A549 (cell line): ENCODE measurements around the gene FAF1. TPM values are rescaled to one million over a fixed set of nuclear protein-coding genes. Genes with fewer than 3 reads are reported as not detected.

Experiments
- ATAC-seq, 2 experiments: fragments of 200-7000 bp in 1 of 2; fragments of >200 bp in 1 of 2; cut with Nextera tagmentation in 1 of 2; cut with Tn5 transposase in 1 of 2; 3 replicates each; pipeline versions ENCODE4 v1.8.0 to v1.9.1; 2018 to 2020; ENCODE audit warnings: mild to moderate bottlenecking in 1 of 2, moderate library complexity in 1 of 2
- CTCF ChIA-PET: fragments of 300-600 bp; sonication (Branson Sonifier 250); formaldehyde crosslinking; extraction: SDS; loops from one replicate; lab custom pipeline; 2021; ENCODE audit warnings: antibody characterized with exemption, inconsistent platforms; lab: Yijun Ruan, JAX
- POLR2A ChIA-PET: fragments of 350-600 bp; formaldehyde crosslinking; extraction: SDS; loops from one replicate; lab custom pipeline; 2021; ENCODE audit warnings: antibody characterized with exemption, inconsistent platforms; lab: Yijun Ruan, JAX
- DNase-seq, 2 experiments: peaks; one replicate each; pipeline versions ENCODE4 v3.0.0 to v3.0.0-alpha.2; 2011 to 2016; ENCODE audit warnings: low read depth in 1 of 2, low spot score in 1 of 2
- FAIRE-seq: peaks from 2 replicates; lab custom pipeline; 2011; peaks lifted over from hg19 to GRCh38; lab: Jason Lieb, UNC
- H3K27ac ChIP-seq, 2 experiments: fragments of >200 bp; sonication (Bioruptor Twin); formaldehyde crosslinking; 3 replicates each; pipeline ENCODE4 v1.5.1; 2016 to 2017
- H3K4me1 ChIP-seq: fragments of >200 bp; sonication (Bioruptor Twin); formaldehyde crosslinking; 3 replicates; pipeline ENCODE4 v1.6.1; 2016
- H3K4me2 ChIP-seq: fragments of >200 bp; sonication (Bioruptor Twin); formaldehyde crosslinking; 3 replicates; pipeline ENCODE4 v1.6.1; 2016
- H3K4me3 ChIP-seq: fragments of >200 bp; sonication (Bioruptor Twin); formaldehyde crosslinking; 3 replicates; pipeline ENCODE4 v1.5.1; 2016
- H3K9me3 ChIP-seq: fragments of >200 bp; sonication (Bioruptor Twin); formaldehyde crosslinking; 3 replicates; pipeline ENCODE4 v1.6.1; 2016
- BHLHE40 ChIP-seq: IDR thresholded peaks from 2 replicates; pipeline ENCODE4 v1.6.1; 2012; ENCODE audit warnings: low read depth, low read length, inconsistent platforms
- CBX2 ChIP-seq: fragments of 200-600 bp; sonication (generic); IDR thresholded peaks from 2 replicates; pipeline ENCODE4 v1.6.1; 2016; ENCODE audit warnings: low read depth, mild to moderate bottlenecking, borderline replicate concordance
- CBX8 ChIP-seq: fragments of 200-600 bp; sonication (generic); IDR thresholded peaks from 2 replicates; pipeline ENCODE4 v1.6.1; 2016
- CHD4 ChIP-seq: fragments of 200-600 bp; sonication (generic); IDR thresholded peaks from 2 replicates; pipeline ENCODE4 v1.6.1; 2016; ENCODE audit warnings: antibody characterized with exemption, mild to moderate bottlenecking, borderline replicate concordance
- FOSL2 ChIP-seq, 2 experiments: fragments of 450-650 bp in 1 of 2; fragments of >200 bp in 1 of 2; sonication (Bioruptor Twin) in 1 of 2; formaldehyde crosslinking; IDR thresholded peaks; 2 replicates each; pipeline versions ENCODE4 v1.5.0 to v1.6.1; 2016 to 2020; ENCODE audit warnings: mild to moderate bottlenecking in 1 of 2, moderate library complexity in 1 of 2
- GATA3 ChIP-seq: IDR thresholded peaks from 2 replicates; pipeline ENCODE4 v1.6.1; 2012; ENCODE audit warnings: borderline replicate concordance
- HES2 ChIP-seq: fragments of >200 bp; sonication (Bioruptor Twin); formaldehyde crosslinking; IDR thresholded peaks from 2 replicates; pipeline ENCODE4 v1.6.1; 2016
- HMGXB4 ChIP-seq: fragments of 250-450 bp; sonication (Bioruptor Pico); IDR thresholded peaks from 2 replicates; pipeline ENCODE4 v1.5.0; 2021; ENCODE audit warnings: mild to moderate bottlenecking, moderate library complexity, borderline replicate concordance
- JUN ChIP-seq, 2 experiments: fragments of >200 bp; sonication (Bioruptor Twin); formaldehyde crosslinking; IDR thresholded peaks; 2 replicates in 1 of 2; 3 replicates in 1 of 2; pipeline ENCODE4 v1.6.1; 2016 to 2017
- JUNB ChIP-seq: fragments of >200 bp; sonication (Bioruptor Twin); formaldehyde crosslinking; IDR thresholded peaks from 2 replicates; pipeline ENCODE4 v1.6.1; 2016
- KDM5A ChIP-seq: fragments of 200-600 bp; sonication (generic); IDR thresholded peaks from 2 replicates; pipeline ENCODE4 v1.6.1; 2016; ENCODE audit warnings: antibody characterized with exemption, mild to moderate bottlenecking
- MAX ChIP-seq: IDR thresholded peaks from 2 replicates; pipeline ENCODE4 v1.6.1; 2012
- MAZ ChIP-seq: fragments of 150-350 bp; IDR thresholded peaks from 2 replicates; pipeline ENCODE4 v1.6.1; 2014; ENCODE audit warnings: antibody characterized with exemption, low read depth, low read length, borderline replicate concordance
- NFE2L2 ChIP-seq: fragments of 150-350 bp; conservative IDR thresholded peaks from 2 replicates; pipeline ENCODE4 v1.6.1; 2014; ENCODE audit warnings: low read length
- NPAS2 ChIP-seq: fragments of 250-450 bp; sonication (Bioruptor Pico); IDR thresholded peaks from 2 replicates; pipeline ENCODE4 v1.8.0; 2022; ENCODE audit warnings: mild to moderate bottlenecking, moderate library complexity, borderline replicate concordance
- POLR2AphosphoS2 ChIP-seq: conservative IDR thresholded peaks from 2 replicates; pipeline ENCODE4 v1.6.1; 2012; ENCODE audit warnings: low read length, improper control_type of control experiment, inconsistent platforms
- RCOR1 ChIP-seq: fragments of 150-350 bp; IDR thresholded peaks from 2 replicates; pipeline ENCODE4 v1.6.1; 2014; ENCODE audit warnings: antibody characterized with exemption, low read length, low read depth
- ZC3H11A ChIP-seq: fragments of 450-650 bp; IDR thresholded peaks from 2 replicates; pipeline ENCODE4 v1.6.1; 2014; ENCODE audit warnings: antibody characterized with exemption, mild to moderate bottlenecking
- ZFP36 ChIP-seq: fragments of 450-650 bp; IDR thresholded peaks from 2 replicates; pipeline ENCODE4 v1.6.1; 2014; ENCODE audit warnings: borderline replicate concordance; ENCODE audit not compliant: partially characterized antibody
- WGBS: methylation state at CpG from one replicate; pipeline ENCODE4 v1.1.6; 2017; ENCODE audit errors: missing lambda C conversion rate; 5-methylcytosine and 5-hydroxymethylcytosine counted together
- polyA plus RNA-seq, 4 experiments: library from polyadenylated mRNA; depleted of rRNA in 3 of 4; stranded (reverse); fragments of >200 nt; fragmentation: RNase III in 1 of 4; extraction: RNeasy Plus Mini Kit Qiagen cat#74134 plus additional on column Dnase treatment in 1 of 4; gene quantifications; 2 replicates in 3 of 4; 3 replicates in 1 of 4; pipeline ENCODE4 v1.2.3, GENCODE V29; 2011 to 2017

Gene FAF1
- polyA plus RNA-seq, 2 of the 4 experiments (the other 2 are of a cell fraction): 31.7 to 46.2 TPM

- FAIRE-seq: no peak
- CTCF ChIA-PET: no interaction called here
Observed at GRCh38 chr1:50993645-50994044, 33.6 kb upstream of the FAF1 start.

GRCh38 chr1:50992532-50993318, 32.7 kb upstream of the FAF1 start:
- TF ChIP-seq GATA3 (no peak), NPAS2 (CRISPR knock-in tag) (no peak)
- H3K4me3 ChIP-seq: no peak overlapping the region
- no peak overlapping the region for H3K27ac ChIP-seq
- WGBS: 74% methylated on average over 3 of the region's 3 CpGs
- no peak for ATAC-seq
- no peaks in the 10 kb centered on the region for H3K9me3 ChIP-seq
- H3K4me2 ChIP-seq: no peak overlapping the region
- ChIA-PET POLR2A (no interaction called here), CTCF (interaction anchor here (1.1 kb wide), 1 partner anchor 41 kb away, joined by 3 read pairs; no protein-coding TSS in a partner anchor)
- FAIRE-seq: no peak
- no peaks in the 10 kb centered on the region for H3K4me1 ChIP-seq
- DNase-seq: no peak

More at GRCh38 chr1:50993645-50994044, 33.6 kb upstream of the FAF1 start:
- Histone ChIP-seq H3K4me2 (no peak overlapping the region), H3K27ac (no peak overlapping the region), H3K9me3 (no peaks in the 10 kb centered on the region), H3K4me3 (no peak overlapping the region), H3K4me1 (no peaks in the 10 kb centered on the region)
- WGBS: 93% methylated on average over 3 of the region's 3 CpGs
- DNase-seq: no peak
- TF ChIP-seq BHLHE40 (no peak), CBX2 (no peak), CBX8 (no peak), MAX (no peak), CHD4 (no peak), RCOR1 (no peak), POLR2AphosphoS2 (no peak), KDM5A (no peak), JUN (IDR thresholded peaks at IDR 0.05) (no peak), HES2 (no peak), NFE2L2 (no peak), HMGXB4 (CRISPR knock-in tag) (no peak), ZFP36 (no peak), JUNB (no peak), ZC3H11A (no peak)
- no peak for ATAC-seq
- POLR2A ChIA-PET: no interaction called here

GRCh38 chr1:50989694-50990093, 29.6 kb upstream of the FAF1 start:
- ChIA-PET POLR2A (no interaction called here), CTCF (no interaction called here)
- no peak for DNase-seq
- TF ChIP-seq MAZ (no peak), FOSL2 (IDR thresholded peaks at IDR 0.05) (no peak), FOSL2 (CRISPR knock-in tag; IDR thresholded peaks at IDR 0.05) (no peak), POLR2AphosphoS2 (no peak)
- no peak overlapping the region for H3K4me2 ChIP-seq
- WGBS: 92% methylated on average over 2 of the region's 2 CpGs
- FAIRE-seq: no peak
- H3K4me1 ChIP-seq: no peaks in the 10 kb centered on the region
- H3K27ac ChIP-seq: no peak overlapping the region
- no peaks in the 10 kb centered on the region for H3K9me3 ChIP-seq
- H3K4me3 ChIP-seq: no peak overlapping the region
- no peak for ATAC-seq
